HepG2 (cell line): ENCODE measurements around the gene CCDC69. TPM values are rescaled to one million over a fixed set of nuclear protein-coding genes. Genes with fewer than 3 reads are reported as not detected.

ENCODE experiments used
- CBX5 ChIP-seq: sonication (generic); formaldehyde crosslinking; IDR thresholded peaks from 2 replicates; pipeline ENCODE4 v1.4.0; 2020; ENCODE audit warnings: missing genetic modification reagents, borderline replicate concordance
- FOXP1 ChIP-seq, 2 experiments: fragments of 450-650 bp in 1 of 2; IDR thresholded peaks; 2 replicates each; pipeline ENCODE4 v1.6.1; 2017 to 2018; ENCODE audit warnings: antibody characterized with exemption in 1 of 2
- HMG20A ChIP-seq: IDR thresholded peaks from 2 replicates; pipeline ENCODE4 v1.6.1; 2016; ENCODE audit warnings: borderline replicate concordance
- MAZ ChIP-seq, 2 experiments: sonication (generic) in 1 of 2; formaldehyde crosslinking in 1 of 2; IDR thresholded peaks; 2 replicates each; pipeline versions ENCODE4 v1.5.0 to v1.6.1; 2012 to 2020; ENCODE audit warnings: low read depth in 2 of 2, mild to moderate bottlenecking in 2 of 2, borderline replicate concordance in 1 of 2, improper control_type of control experiment in 1 of 2, low read length in 1 of 2, missing genetic modification reagents in 1 of 2, moderate library complexity in 1 of 2
- NR2C2 ChIP-seq: sonication (generic); formaldehyde crosslinking; IDR thresholded peaks from 2 replicates; pipeline ENCODE4 v1.4.0; 2020; ENCODE audit warnings: missing genetic modification reagents, mild to moderate bottlenecking, moderate library complexity, borderline replicate concordance
- PAX8 ChIP-seq: sonication (generic); formaldehyde crosslinking; IDR thresholded peaks from 2 replicates; pipeline ENCODE4 v1.8.0; 2022; ENCODE audit warnings: mild to moderate bottlenecking, missing genetic modification reagents, borderline replicate concordance
- RFX1 ChIP-seq: fragments of 450-650 bp; IDR thresholded peaks from 2 replicates; pipeline ENCODE4 v1.6.1; 2017
- SRF ChIP-seq: IDR thresholded peaks from 2 replicates; pipeline ENCODE4 v1.6.1; 2011; ENCODE audit warnings: mild to moderate bottlenecking, low read depth, low read length, moderate library complexity
- SYNCRIP ChIP-seq: fragments of 200-400 bp; formaldehyde crosslinking; IDR thresholded peaks from 2 replicates; pipeline ENCODE4 v1.6.1; 2018; ENCODE audit warnings: mild to moderate bottlenecking, low read depth, low read length; ENCODE audit not compliant: insufficient read depth
- ZNF326 ChIP-seq: sonication (generic); formaldehyde crosslinking; IDR thresholded peaks from 2 replicates; pipeline ENCODE4 v1.4.0; 2020; ENCODE audit warnings: missing genetic modification reagents, borderline replicate concordance
- ZNF614 ChIP-seq: IDR thresholded peaks from 2 replicates; pipeline ENCODE4 v1.6.1; 2018; ENCODE audit warnings: missing biosample characterization, missing genetic modification reagents, inconsistent platforms, borderline replicate concordance
- ZSCAN31 ChIP-seq: sonication (generic); formaldehyde crosslinking; IDR thresholded peaks from 2 replicates; pipeline ENCODE4 v1.5.0; 2020; ENCODE audit warnings: low read depth, mild to moderate bottlenecking, missing genetic modification reagents
- polyA plus RNA-seq, 8 experiments: library from polyadenylated mRNA; depleted of rRNA in 3 of 8; stranded (reverse) in 7 of 8; unstranded in 1 of 8; fragments of >200 nt; fragmentation: Illumina TruSeq in 4 of 8; extraction: Trizol in 4 of 8; gene quantifications; 2 replicates each; pipeline versions ENCODE4 v1.2.1 to v1.2.3, GENCODE V29; 2011 to 2016; ENCODE audit warnings: low read depth in 4 of 8, missing spikeins in 1 of 8, mixed read lengths in 1 of 8; ENCODE audit not compliant: insufficient read depth in 1 of 8
- total RNA-seq, 5 experiments: library from RNA; depleted of rRNA; stranded (reverse); fragments of >200 nt; fragmentation: Illumina TruSeq; extraction: Trizol; gene quantifications; 2 replicates each; pipeline ENCODE4 v1.2.3, GENCODE V29; 2016; ENCODE audit warnings: low read depth in 1 of 5
- TF ChIP-seq, protein P1 (sequence below): sonication (generic); formaldehyde crosslinking; IDR thresholded peaks from 2 replicates; pipeline ENCODE4 v1.4.0; 2020; ENCODE audit warnings: missing genetic modification reagents
- TF ChIP-seq, protein P2 (sequence below): IDR thresholded peaks from 2 replicates; pipeline ENCODE4 v1.6.1; 2016; ENCODE audit warnings: low read depth, borderline replicate concordance
- TF ChIP-seq, protein P3 (sequence below): conservative IDR thresholded peaks from 2 replicates; pipeline ENCODE4 v1.6.1; 2018; ENCODE audit warnings: missing genetic modification reagents
- TF ChIP-seq, protein P4 (sequence below): IDR thresholded peaks from 2 replicates; pipeline ENCODE4 v1.6.1; 2016; ENCODE audit warnings: low read depth, control low read depth
- TF ChIP-seq, protein P5 (sequence below): fragments of 450-650 bp; IDR thresholded peaks from 2 replicates; pipeline ENCODE4 v1.6.1; 2016

CCDC69 gene
- total and polyA plus RNA-seq, 2 of the 13 experiments (the other 11 are each of a cell fraction or from before 2014, with no cell fraction given) = 12.2 to 45.2 TPM

DNA sequence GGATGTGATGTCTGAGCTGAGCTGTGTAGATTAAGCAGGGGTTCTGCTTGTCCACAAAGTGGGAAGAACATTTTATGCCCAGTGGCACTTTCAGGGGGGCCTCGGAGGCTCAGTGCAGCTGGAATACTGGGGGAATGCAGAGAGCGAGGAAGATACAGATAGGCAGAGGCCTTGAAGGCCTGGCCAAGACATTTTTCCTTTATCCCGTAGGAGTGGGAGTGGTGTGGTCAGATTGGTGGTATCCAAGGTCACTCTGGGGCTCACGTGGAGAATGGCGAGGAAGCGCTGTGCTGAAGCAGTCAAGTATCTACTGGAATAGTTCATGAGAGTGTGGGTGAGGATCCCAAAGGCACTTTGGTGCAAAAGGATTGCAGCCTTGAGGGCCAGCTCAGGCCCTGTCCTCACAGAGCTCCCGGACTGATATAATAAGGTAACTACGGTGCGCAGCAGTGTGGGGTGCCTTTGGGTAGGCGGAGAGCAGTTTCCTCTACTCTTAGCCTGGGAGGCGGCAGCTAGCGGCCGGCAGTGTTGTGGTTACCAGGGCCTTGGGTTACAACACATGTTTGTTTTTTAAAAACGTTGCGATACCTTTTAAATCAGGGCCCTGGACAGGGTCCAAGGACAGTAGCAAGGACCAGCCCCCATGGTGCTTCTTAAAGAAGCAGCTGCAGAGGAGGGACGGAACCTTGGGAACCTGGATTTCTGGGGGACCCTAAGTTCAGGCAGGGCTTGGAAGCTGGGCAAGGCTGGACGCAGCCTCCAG, 10.8 kb upstream of the CCDC69 start (continued):
- TF ChIP-seq, protein P1, sequence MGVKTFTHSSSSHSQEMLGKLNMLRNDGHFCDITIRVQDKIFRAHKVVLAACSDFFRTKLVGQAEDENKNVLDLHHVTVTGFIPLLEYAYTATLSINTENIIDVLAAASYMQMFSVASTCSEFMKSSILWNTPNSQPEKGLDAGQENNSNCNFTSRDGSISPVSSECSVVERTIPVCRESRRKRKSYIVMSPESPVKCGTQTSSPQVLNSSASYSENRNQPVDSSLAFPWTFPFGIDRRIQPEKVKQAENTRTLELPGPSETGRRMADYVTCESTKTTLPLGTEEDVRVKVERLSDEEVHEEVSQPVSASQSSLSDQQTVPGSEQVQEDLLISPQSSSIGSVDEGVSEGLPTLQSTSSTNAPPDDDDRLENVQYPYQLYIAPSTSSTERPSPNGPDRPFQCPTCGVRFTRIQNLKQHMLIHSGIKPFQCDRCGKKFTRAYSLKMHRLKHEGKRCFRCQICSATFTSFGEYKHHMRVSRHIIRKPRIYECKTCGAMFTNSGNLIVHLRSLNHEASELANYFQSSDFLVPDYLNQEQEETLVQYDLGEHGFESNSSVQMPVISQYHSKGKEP (CRISPR knock-in tag) = no peak
- TF ChIP-seq HMG20A (peak; percentile 90; the same call in 1 of the 2 replicates), ZSCAN31 (CRISPR knock-in tag) (no peak), RFX1 (peak; percentile 49), NR2C2 (CRISPR knock-in tag) (peak; percentile 48; the same call in 1 of the 2 replicates), SYNCRIP (no peak), CBX5 (CRISPR knock-in tag) (peak; percentile 64; the same call in 1 of the 2 replicates), ZNF614 (CRISPR knock-in tag) (no peak), SRF (no peak), ZNF326 (CRISPR knock-in tag) (no peak), FOXP1 (IDR thresholded peaks at IDR 0.05) (no peak), FOXP1 (CRISPR knock-in tag; IDR thresholded peaks at IDR 0.05) (peak; percentile 60; the same call in 1 of the 2 replicates), PAX8 (no peak), MAZ (IDR thresholded peaks at IDR 0.05; ENCODE audit: borderline replicate concordance, low read depth, low read length) (no peak), MAZ (CRISPR knock-in tag; IDR thresholded peaks at IDR 0.05; ENCODE audit: low read depth) (0 out of 2 replicates have a peak, but pooled peaks have one; percentile 18)
- TF ChIP-seq, protein P2, sequence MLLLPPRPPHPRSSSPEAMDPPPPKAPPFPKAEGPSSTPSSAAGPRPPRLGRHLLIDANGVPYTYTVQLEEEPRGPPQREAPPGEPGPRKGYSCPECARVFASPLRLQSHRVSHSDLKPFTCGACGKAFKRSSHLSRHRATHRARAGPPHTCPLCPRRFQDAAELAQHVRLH (CRISPR knock-in tag) = peak; percentile 45; the same call in 1 of the 2 replicates
- TF ChIP-seq, protein P3, sequence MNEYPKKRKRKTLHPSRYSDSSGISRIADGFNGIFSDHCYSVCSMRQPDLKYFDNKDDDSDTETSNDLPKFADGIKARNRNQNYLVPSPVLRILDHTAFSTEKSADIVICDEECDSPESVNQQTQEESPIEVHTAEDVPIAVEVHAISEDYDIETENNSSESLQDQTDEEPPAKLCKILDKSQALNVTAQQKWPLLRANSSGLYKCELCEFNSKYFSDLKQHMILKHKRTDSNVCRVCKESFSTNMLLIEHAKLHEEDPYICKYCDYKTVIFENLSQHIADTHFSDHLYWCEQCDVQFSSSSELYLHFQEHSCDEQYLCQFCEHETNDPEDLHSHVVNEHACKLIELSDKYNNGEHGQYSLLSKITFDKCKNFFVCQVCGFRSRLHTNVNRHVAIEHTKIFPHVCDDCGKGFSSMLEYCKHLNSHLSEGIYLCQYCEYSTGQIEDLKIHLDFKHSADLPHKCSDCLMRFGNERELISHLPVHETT (CRISPR knock-in tag) = no peak
- TF ChIP-seq, protein P4, sequence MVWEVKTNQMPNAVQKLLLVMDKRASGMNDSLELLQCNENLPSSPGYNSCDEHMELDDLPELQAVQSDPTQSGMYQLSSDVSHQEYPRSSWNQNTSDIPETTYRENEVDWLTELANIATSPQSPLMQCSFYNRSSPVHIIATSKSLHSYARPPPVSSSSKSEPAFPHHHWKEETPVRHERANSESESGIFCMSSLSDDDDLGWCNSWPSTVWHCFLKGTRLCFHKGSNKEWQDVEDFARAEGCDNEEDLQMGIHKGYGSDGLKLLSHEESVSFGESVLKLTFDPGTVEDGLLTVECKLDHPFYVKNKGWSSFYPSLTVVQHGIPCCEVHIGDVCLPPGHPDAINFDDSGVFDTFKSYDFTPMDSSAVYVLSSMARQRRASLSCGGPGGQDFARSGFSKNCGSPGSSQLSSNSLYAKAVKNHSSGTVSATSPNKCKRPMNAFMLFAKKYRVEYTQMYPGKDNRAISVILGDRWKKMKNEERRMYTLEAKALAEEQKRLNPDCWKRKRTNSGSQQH = no peak
- TF ChIP-seq, protein P5, sequence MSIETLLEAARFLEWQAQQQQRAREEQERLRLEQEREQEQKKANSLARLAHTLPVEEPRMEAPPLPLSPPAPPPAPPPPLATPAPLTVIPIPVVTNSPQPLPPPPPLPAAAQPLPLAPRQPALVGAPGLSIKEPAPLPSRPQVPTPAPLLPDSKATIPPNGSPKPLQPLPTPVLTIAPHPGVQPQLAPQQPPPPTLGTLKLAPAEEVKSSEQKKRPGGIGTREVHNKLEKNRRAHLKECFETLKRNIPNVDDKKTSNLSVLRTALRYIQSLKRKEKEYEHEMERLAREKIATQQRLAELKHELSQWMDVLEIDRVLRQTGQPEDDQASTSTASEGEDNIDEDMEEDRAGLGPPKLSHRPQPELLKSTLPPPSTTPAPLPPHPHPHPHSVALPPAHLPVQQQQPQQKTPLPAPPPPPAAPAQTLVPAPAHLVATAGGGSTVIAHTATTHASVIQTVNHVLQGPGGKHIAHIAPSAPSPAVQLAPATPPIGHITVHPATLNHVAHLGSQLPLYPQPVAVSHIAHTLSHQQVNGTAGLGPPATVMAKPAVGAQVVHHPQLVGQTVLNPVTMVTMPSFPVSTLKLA = no peak
